ENCODE measurements around the gene SLC4A2.

SLC4A2 gene

GRCh38 chr7:151101621-151102396, 42.4 kb downstream of the SLC4A2 start:
- Mint-ChIP-seq H3K27me3 (peaks cover 8% of the 10 kb centered on the region), H3K4me1 (no peaks in the 10 kb centered on the region), H3K4me3 (no peak overlapping the region), H3K9me3 (no peaks in the 10 kb centered on the region), H3K27ac (no peak overlapping the region)
- DNase-seq (no peak), ATAC-seq (no peak)

GRCh38 chr7:151102991-151103390, 43.6 kb downstream of the SLC4A2 start:
- Mint-ChIP-seq H3K4me3 (no peak overlapping the region), H3K4me1 (no peaks in the 10 kb centered on the region), H3K9me3 (no peaks in the 10 kb centered on the region), H3K27me3 (peaks cover 8% of the 10 kb centered on the region), H3K27ac (no peak overlapping the region)
- ATAC-seq (no peak), DNase-seq (no peak)

- Mint-ChIP-seq H3K27ac (no peak overlapping the region), H3K27me3 (peaks cover 8% of the 10 kb centered on the region), H3K9me3 (no peaks in the 10 kb centered on the region), H3K4me3 (no peak overlapping the region), H3K4me1 (no peaks in the 10 kb centered on the region)
- no peak for DNase-seq
- no peak for ATAC-seq
Observed at GRCh38 chr7:151103973-151104372, 44.6 kb downstream of the SLC4A2 start.

- Mint-ChIP-seq H3K27ac (no peak overlapping the region), H3K4me3 (no peak overlapping the region), H3K9me3 (no peaks in the 10 kb centered on the region), H3K27me3 (peaks cover 8% of the 10 kb centered on the region), H3K4me1 (no peaks in the 10 kb centered on the region)
- DNase-seq: no peak
- ATAC-seq: no peak
Observed at GRCh38 chr7:151104411-151105235, 45.2 kb downstream of the SLC4A2 start.

- Mint-ChIP-seq H3K27me3 (peaks cover 14% of the 10 kb centered on the region), H3K27ac (no peak overlapping the region), H3K4me3 (no peak overlapping the region), H3K4me1 (no peaks in the 10 kb centered on the region), H3K9me3 (no peaks in the 10 kb centered on the region)
- no peak for DNase-seq
- no peak for ATAC-seq
Observed at GRCh38 chr7:151107882-151108281, 48.5 kb downstream of the SLC4A2 start.

GRCh38 chr7:151109094-151110048, 50.0 kb downstream of the SLC4A2 start:
- DNase-seq (no peak), ATAC-seq (no peak)
- peaks cover 22% of the 10 kb centered on the region for H3K27me3 Mint-ChIP-seq
- H3K4me3 Mint-ChIP-seq: no peak overlapping the region
- H3K9me3 Mint-ChIP-seq: no peaks in the 10 kb centered on the region
- no peaks in the 10 kb centered on the region for H3K4me1 Mint-ChIP-seq
- H3K27ac Mint-ChIP-seq: no peak overlapping the region

- no peak for DNase-seq
- H3K27ac Mint-ChIP-seq: no peak overlapping the region
- ATAC-seq: no peak
- H3K4me3 Mint-ChIP-seq: no peak overlapping the region
- no peaks in the 10 kb centered on the region for H3K9me3 Mint-ChIP-seq
- H3K27me3 Mint-ChIP-seq: peaks cover 15% of the 10 kb centered on the region
- H3K4me1 Mint-ChIP-seq: no peaks in the 10 kb centered on the region
Observed at GRCh38 chr7:151110236-151110940, 51.0 kb downstream of the SLC4A2 start.

- H3K27ac Mint-ChIP-seq: no peak overlapping the region
- H3K4me1 Mint-ChIP-seq: peaks cover 5% of the 10 kb centered on the region
- H3K27me3 Mint-ChIP-seq: peaks cover 21% of the 10 kb centered on the region
- DNase-seq: peak; percentile 67 to 74
- no peaks in the 10 kb centered on the region for H3K9me3 Mint-ChIP-seq
- ATAC-seq: peak; percentile 75
- H3K4me3 Mint-ChIP-seq: no peak overlapping the region
Observed at GRCh38 chr7:151110941-151111645, 51.7 kb downstream of the SLC4A2 start.

GRCh38 chr7:151113344-151114150, 54.2 kb downstream of the SLC4A2 start:
- H3K4me3 Mint-ChIP-seq: peak overlapping the region in 1 of 2 donors; percentile 22

GRCh38 chr7:151114151-151115090, 55.0 kb downstream of the SLC4A2 start:
- H3K27ac Mint-ChIP-seq: no peak overlapping the region
- H3K27me3 Mint-ChIP-seq: peaks cover 23% of the 10 kb centered on the region
- no peaks in the 10 kb centered on the region for H3K9me3 Mint-ChIP-seq
- H3K4me1 Mint-ChIP-seq: peaks cover 13% of the 10 kb centered on the region
- peak overlapping the region; percentile 2 to 4 for H3K4me3 Mint-ChIP-seq
- DNase-seq (no peak), ATAC-seq (peak; percentile 31)

More at GRCh38 chr7:151113344-151114150, 54.2 kb downstream of the SLC4A2 start:
- H3K4me1 Mint-ChIP-seq: peaks cover 13% of the 10 kb centered on the region
- peaks cover 23% of the 10 kb centered on the region for H3K27me3 Mint-ChIP-seq
- no peak overlapping the region for H3K27ac Mint-ChIP-seq
- DNase-seq: no peak
- no peaks in the 10 kb centered on the region for H3K9me3 Mint-ChIP-seq
- ATAC-seq: no peak

- H3K27me3 Mint-ChIP-seq: peaks cover 23% of the 10 kb centered on the region
- peaks cover 13% of the 10 kb centered on the region for H3K4me1 Mint-ChIP-seq
- H3K9me3 Mint-ChIP-seq: no peaks in the 10 kb centered on the region
- no peak overlapping the region for H3K27ac Mint-ChIP-seq
- ATAC-seq (peak; percentile 68), DNase-seq (peak; percentile 46 to 47)
- peak overlapping the region; percentile 57 to 60 for H3K4me3 Mint-ChIP-seq
Observed at GRCh38 chr7:151115121-151115835, 55.9 kb downstream of the SLC4A2 start.

- H3K27ac Mint-ChIP-seq: no peak overlapping the region
Observed at GRCh38 chr7:151115836-151116418, 56.5 kb downstream of the SLC4A2 start.

More at GRCh38 chr7:151115836-151116418, 56.5 kb downstream of the SLC4A2 start:
- H3K4me1 Mint-ChIP-seq: peaks cover 13% of the 10 kb centered on the region
- DNase-seq (no peak), ATAC-seq (no peak)
- H3K9me3 Mint-ChIP-seq: no peaks in the 10 kb centered on the region
- H3K27me3 Mint-ChIP-seq: peaks cover 23% of the 10 kb centered on the region
- peak overlapping the region; percentile 57 to 60 for H3K4me3 Mint-ChIP-seq

Measured in stimulated activated naive CD8-positive, alpha-beta T cell treated with anti-CD3 and anti-CD28 coated beads, Interleukin-15, amount 100 ng/mL, for 72 hours (primary cell).